IPS DF 4.7 (cell line): Measurements from ENCODE around the gene NAPB.
"Not testable (repeated sequence)": the region's sequence is repeated elsewhere in the genome, so short reads cannot be mapped to it uniquely, and the experiment has no call there.

Experiments
- DNase-seq: peaks from one replicate; pipeline ENCODE4 v3.0.0-alpha.2; 2013; ENCODE audit warnings: low spot score; ENCODE audit errors: extremely low read depth

The NAPB gene

GRCh38 chr20:23420943-23421931, at the start of gene NAPB:
NAPB (minus strand) TSS chr20:23421488; CDS start chr20:23421402, 86 bp downstream.
- DNase-seq = peak; percentile 62

- DNase-seq = not testable (repeated sequence)
These were observed 45.7 kb upstream of the NAPB start for GRCh38 chr20:23466961-23467360.

GRCh38 chr20:23461180-23461579, 39.9 kb upstream of the NAPB start:
- DNase-seq = no peak

GRCh38 chr20:23459461-23460150, 38.3 kb upstream of the NAPB start:
- no peak for DNase-seq

GRCh38 chr20:23456873-23457272, 35.6 kb upstream of the NAPB start:
- no peak for DNase-seq

GRCh38 chr20:23456409-23456808, 35.1 kb upstream of the NAPB start:
- no peak for DNase-seq

GRCh38 chr20:23455639-23456038, 34.4 kb upstream of the NAPB start:
- DNase-seq = no peak

GRCh38 chr20:23454816-23455215, 33.5 kb upstream of the NAPB start:
- no peak for DNase-seq

GRCh38 chr20:23453549-23454543, 32.6 kb upstream of the NAPB start:
- DNase-seq = no peak

GRCh38 chr20:23452776-23453175, 31.5 kb upstream of the NAPB start, which contains the start of gene CST11:
CST11 (minus strand) TSS chr20:23452876; CDS start chr20:23452811, 65 bp downstream.
- no peak for DNase-seq

- no peak for DNase-seq
These were observed 30.7 kb upstream of the NAPB start for GRCh38 chr20:23451956-23452487.

GRCh38 chr20:23450877-23451276, 29.6 kb upstream of the NAPB start:
- DNase-seq = no peak

- no peak for DNase-seq
These were observed 28.1 kb upstream of the NAPB start for GRCh38 chr20:23449421-23449820.

GRCh38 chr20:23448167-23448566, 26.9 kb upstream of the NAPB start:
- no peak for DNase-seq

- DNase-seq = peak; percentile 49
These were observed 25.2 kb upstream of the NAPB start for GRCh38 chr20:23446505-23446904.

GRCh38 chr20:23445596-23446217, 24.4 kb upstream of the NAPB start:
- DNase-seq = no peak

- DNase-seq = no peak
These were observed 23.6 kb upstream of the NAPB start for GRCh38 chr20:23444859-23445258.

GRCh38 chr20:23442436-23442835, 21.1 kb upstream of the NAPB start:
- no peak for DNase-seq

- peak; percentile 93 for DNase-seq
These were observed 20.6 kb upstream of the NAPB start for GRCh38 chr20:23441850-23442313.

GRCh38 chr20:23440004-23440403, 18.7 kb upstream of the NAPB start:
- no peak for DNase-seq
